Activated CD4-positive, alpha-beta T cell treated with anti-CD3 and anti-CD28 coated beads, Interleukin-2, Interleukin-4, amounts not matched to agents 100 ng/mL and 50 ng/mL, durations not matched to agents 16 hours and 8 hours (primary cell): Measurements from ENCODE around the gene LRFN2.

Experiments
- DNase-seq: peaks from one replicate; pipeline ENCODE4 v3.0.0-alpha.2; 2020; ENCODE audit warnings: low spot score

The LRFN2 gene

DNA sequence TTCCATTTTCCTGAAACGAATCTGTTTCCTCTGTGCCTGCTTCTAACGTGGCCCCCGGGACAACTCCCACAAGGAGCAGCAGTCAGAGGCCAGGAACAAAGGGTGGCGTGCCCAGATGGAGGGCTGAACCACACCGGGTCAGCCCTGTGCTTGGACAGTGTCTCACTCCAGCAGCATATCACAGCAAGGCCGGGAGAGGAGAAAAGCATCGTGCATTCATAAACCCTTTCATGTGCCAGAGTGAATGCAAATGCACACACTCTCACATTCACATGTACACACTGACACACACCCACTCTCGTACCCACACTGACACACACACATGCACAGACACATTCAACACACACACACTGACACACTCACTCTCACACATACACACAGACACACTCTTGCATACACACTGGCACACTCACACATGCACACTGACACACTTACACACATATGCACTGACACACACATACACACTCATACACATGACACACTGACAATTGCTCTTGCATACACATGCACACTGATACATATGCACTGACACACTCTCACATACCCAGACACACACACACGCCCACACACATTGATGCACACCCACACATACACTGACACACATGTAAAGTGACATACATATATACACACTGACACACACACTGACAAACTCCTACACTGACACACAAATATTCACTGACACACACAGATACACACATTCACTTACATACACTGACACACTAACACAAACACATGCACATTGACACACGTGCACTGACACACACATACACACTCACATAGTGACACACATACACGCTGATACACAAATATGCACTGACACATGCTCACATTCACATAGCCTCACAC lies 237.0 kb downstream of the LRFN2 start:
- no peak for DNase-seq

DNA sequence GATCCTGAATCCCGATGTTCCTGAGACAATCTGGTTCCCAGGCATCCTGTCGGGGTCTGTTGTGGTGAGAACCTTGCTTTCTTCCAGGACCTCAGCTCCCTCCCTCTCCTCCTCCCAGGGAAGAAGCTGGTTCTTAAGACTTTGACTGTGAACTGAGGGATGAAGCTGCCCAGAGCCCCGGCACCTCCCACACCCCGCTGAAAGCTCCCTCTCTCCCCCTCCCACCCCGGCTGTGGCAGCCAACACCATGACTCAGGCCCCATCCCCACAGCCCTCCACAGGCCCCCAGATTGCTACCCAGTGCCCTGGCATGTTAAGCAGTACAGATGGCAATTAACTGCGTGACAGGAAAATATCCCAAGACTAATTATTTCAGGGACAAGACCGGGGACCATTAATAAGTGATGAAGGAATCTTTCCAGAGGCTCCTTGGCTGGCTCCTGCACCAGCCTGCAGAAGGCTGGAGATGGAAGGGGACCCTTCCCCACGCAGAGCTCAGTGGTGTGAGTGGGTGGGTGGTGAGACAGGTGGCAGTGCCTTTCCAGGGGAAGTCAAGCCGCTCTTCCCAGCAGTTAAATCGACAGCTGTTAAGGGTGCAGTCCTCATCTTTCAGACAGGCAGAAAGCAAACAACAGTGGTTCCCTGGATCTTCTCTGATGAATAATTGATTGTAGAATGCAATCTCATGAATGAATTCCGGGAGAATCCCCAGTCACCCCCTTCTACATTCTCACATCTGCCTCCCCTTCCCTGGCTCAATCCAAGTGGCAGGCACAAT lies 237.9 kb downstream of the LRFN2 start:
- no peak for DNase-seq

DNA sequence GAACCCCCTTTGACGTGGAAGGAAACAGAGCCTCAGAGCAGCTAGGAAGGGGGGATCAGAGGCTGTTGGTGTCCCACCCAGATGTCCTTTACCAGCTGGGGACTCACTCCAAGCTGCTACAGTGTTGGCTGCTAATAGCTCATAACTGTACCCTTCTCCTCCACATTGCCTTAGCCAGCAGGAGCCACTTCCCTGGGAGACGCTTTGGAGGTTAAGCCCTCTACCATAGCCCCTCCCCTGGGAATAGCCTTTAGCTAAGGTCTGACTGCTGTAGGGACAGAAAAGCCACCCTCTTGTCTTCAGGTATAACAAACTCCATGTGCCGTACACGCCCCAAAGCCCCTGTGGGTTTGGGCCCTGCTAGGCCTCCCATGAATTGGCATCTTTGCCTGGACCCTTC lies 238.6 kb downstream of the LRFN2 start:
- no peak for DNase-seq

DNA sequence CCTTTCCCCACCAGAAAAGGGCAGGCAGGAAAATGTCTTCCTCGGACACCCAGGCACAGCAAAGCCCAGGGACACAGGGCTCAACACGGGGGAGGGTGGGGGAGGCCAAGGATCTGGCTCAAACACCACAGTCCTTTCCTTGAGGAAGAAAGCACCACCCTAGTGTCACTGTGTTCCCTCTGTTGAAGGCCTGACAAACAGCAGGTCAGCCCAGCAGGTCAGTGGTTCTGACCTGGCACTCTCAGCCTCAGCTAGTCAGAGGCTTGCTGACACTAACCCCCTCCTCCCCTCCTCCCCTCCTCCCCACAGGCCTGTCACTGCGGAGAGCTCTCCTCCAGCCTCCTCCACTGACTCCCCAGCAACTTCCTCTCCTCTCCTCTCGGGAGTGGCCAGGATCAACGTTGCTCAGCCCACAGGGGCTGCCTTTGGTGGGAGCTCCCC lies 239.6 kb downstream of the LRFN2 start:
- DNase-seq, result no peak

DNA sequence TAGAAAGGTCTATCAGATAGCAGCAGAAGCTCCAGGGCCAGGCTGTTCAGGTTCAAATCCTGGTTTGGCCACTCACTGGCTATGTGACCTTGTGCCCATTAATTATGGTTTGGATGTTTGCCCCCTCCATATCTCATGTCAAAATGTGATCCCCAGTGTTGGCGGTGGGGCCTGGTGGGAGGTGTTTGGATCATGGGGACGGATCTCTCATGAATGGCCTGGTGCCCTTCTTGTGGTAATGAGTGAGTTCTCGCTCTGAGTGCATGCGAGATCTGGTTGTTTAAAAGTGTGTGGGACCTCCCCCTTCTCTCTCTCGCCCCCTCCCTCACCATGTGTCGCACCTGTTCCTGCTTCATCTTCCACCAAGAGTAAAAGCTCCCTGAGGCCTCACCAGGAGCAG lies 240.9 kb downstream of the LRFN2 start:
- DNase-seq, result no peak

DNA sequence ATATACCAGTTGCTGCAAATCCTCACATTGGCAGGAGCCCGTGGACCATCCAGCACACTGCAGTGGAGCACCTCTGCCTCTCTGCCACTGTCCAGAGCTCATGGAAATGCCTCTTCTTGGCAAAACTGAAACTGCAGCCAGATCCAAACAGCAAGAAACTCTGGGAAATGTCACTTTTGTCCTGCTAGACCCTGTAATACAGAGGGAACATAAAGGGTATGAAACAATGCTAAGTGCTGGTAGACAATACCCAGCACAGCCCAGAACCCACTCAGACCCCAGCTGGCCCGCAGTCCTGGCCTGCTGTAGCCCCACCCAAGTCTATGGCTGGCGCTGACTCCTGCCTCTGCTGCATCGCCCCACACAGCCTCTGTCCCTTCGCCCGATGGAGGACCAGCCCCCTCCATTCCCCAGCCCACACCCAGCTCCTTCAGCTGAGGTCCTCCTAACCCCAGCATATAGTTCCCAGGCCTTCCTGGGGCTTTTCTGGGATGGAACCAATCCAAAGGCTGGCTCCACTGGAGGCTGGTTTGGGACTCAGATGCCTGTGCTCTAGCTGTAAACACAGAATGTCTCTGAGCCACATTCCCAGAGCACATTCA lies 242.5 kb downstream of the LRFN2 start:
- DNase-seq, result no peak

DNA sequence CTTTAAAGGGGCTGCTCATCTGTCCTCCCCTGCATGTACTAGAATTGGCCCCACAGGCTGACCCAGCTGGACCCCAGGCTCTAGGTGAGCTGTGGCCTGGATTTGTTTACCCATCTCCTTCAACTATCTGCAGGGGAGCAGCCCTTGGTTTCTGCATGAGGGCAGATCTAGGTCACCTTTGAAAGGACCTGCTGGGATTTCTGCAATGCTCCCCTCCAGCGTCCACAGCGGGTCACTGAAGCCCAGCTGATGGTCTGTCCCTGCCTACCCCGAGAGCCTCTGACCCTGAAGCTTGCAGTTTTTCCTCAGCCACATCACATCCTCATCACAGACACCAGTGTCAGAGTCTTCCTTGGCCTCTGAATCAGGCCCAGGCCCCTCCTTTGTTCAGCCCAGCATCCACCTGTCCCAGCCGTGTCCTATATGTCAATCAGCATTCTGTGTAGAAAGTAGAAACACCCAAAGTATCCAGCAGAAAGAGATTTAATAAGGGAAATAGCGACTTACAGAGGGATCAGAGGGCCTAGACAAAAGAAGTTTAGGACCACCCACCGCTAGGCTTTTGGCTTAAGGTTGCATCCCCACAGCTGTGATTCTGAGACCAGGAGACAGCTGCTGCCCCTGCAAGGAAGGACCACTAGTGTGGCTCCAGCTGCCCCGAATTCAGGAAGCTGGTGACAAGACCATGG lies 243.1 kb downstream of the LRFN2 start:
- no peak for DNase-seq

DNA sequence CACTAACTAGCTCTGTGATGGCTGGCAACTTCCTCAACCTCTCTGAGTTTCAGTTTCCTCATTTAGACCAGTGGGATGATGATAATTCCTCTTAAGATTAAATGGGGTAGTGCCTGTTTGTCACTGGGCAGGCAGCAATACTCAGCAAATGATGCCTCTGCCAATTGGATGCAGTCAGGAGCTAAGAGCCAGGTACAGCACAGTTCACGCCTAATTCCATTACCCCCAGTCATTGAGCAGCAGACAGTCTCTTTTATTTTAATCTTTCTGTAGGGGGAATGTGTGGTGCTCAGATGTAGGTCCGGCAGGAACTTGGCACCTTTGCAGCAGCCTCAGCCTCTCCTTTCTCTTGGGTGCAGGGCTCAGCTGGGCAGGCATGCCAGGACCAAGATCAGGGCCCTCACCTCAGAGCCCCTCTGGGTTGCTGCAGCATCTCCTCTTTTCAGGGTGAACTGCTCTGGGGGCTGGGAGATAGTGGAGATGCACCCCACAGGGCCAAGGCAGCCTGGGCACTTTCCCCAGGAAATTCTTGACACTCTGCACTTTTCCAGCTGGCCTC lies 243.8 kb downstream of the LRFN2 start:
- DNase-seq, result no peak

DNA sequence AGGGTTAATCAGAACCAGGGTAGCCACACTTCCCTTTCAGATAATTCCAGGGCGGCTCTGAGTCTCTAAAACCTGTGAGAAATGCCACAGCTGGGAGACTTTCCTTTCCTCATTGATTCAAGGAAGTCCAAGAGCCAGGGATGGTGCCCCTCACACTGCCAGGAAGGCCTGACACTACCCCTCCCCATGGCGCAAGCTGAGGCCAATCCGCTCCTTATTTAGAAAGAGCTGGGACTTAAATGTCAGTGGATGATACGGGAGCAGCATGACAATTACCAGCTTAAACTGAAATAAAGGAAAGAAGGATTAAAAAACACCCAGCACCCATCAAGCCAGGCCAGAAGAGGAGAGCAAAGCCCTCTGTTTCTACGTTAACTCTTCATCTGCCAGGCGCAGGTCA lies 244.4 kb downstream of the LRFN2 start:
- DNase-seq, result no peak

DNA sequence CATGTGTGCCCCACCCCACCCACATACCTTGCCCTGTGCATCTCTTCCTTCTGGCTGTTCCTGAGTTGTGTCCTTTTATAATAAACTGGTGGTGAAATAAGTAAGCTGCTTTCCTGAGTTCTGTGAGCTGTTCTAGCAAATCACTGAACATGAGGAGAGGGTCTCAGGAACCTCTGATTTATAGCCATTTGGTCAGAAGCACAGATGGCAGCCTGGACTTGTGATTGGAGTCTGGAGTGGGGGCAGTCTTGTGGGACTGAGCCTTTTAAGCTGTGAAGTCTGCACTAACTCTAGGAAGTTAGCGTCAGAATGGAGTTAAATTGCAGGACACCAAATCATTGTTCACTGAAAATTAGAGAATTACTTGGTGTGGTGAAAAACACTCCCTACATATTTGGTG lies 245.4 kb downstream of the LRFN2 start:
- no peak for DNase-seq
